Nephron progenitor cell (in vitro differentiated cells): ENCODE data around the gene MORN5.
A peak's percentile ranks its signal among the peaks of the same experiment; 100 is the strongest.

Experiments
- DNase-seq: peaks from one replicate; pipeline ENCODE4 v3.0.0; 2021
- H3K27ac Mint-ChIP-seq: 2 replicates; pipeline ENCODE4 v1.8.0; 2021; ENCODE audit warnings: mild to moderate bottlenecking, moderate library complexity, mixed read lengths
- H3K27me3 Mint-ChIP-seq: 2 replicates; pipeline ENCODE4 v1.8.0; 2021; ENCODE audit warnings: mild to moderate bottlenecking, low read depth, mixed read lengths; ENCODE audit not compliant: poor library complexity
- H3K36me3 Mint-ChIP-seq: 2 replicates; pipeline ENCODE4 v1.8.0; 2021; ENCODE audit warnings: low read depth, mixed read lengths
- H3K4me1 Mint-ChIP-seq: 2 replicates; pipeline ENCODE4 v1.8.0; 2021; ENCODE audit warnings: mixed read lengths
- H3K4me3 Mint-ChIP-seq: 2 replicates; pipeline ENCODE4 v1.8.0; 2021; ENCODE audit warnings: mild to moderate bottlenecking, moderate library complexity, mixed read lengths
- H3K9me3 Mint-ChIP-seq: 2 replicates; pipeline ENCODE4 v1.8.0; 2021; ENCODE audit warnings: mild to moderate bottlenecking, moderate library complexity, mixed read lengths
- CTCF ChIP-seq: fragments of 200-600 bp; sonication (generic); IDR thresholded peaks from 2 replicates; pipeline ENCODE4 v1.5.0; 2021; ENCODE audit warnings: antibody characterized with exemption

Gene MORN5

GRCh38 chr9:122205176-122205575, 45.5 kb downstream of the MORN5 start:
- Mint-ChIP-seq H3K36me3 (no peaks in the 10 kb centered on the region), H3K9me3 (no peaks in the 10 kb centered on the region), H3K4me1 (peaks cover 7% of the 10 kb centered on the region), H3K27ac (no peak overlapping the region), H3K27me3 (peaks cover 21% of the 10 kb centered on the region), H3K4me3 (no peak overlapping the region)
- TF ChIP-seq CTCF: no peak
- DNase-seq: no peak

- Mint-ChIP-seq H3K27ac (no peak overlapping the region), H3K36me3 (no peaks in the 10 kb centered on the region), H3K27me3 (peaks cover 17% of the 10 kb centered on the region), H3K4me3 (no peak overlapping the region), H3K9me3 (no peaks in the 10 kb centered on the region), H3K4me1 (peaks cover 7% of the 10 kb centered on the region)
- no peak for DNase-seq
- no peak for TF ChIP-seq CTCF
Measured at GRCh38 chr9:122206118-122207046, 46.7 kb downstream of the MORN5 start.

GRCh38 chr9:122207096-122207495, 47.4 kb downstream of the MORN5 start:
- Mint-ChIP-seq H3K4me1 (peaks cover 7% of the 10 kb centered on the region), H3K36me3 (no peaks in the 10 kb centered on the region), H3K9me3 (no peaks in the 10 kb centered on the region), H3K27me3 (peaks cover 17% of the 10 kb centered on the region), H3K27ac (no peak overlapping the region), H3K4me3 (no peak overlapping the region)
- TF ChIP-seq CTCF: no peak
- no peak for DNase-seq

- no peak for TF ChIP-seq CTCF
- Mint-ChIP-seq H3K27ac (no peak overlapping the region), H3K36me3 (no peaks in the 10 kb centered on the region), H3K4me3 (no peak overlapping the region), H3K4me1 (peaks cover 15% of the 10 kb centered on the region), H3K27me3 (peaks cover 13% of the 10 kb centered on the region), H3K9me3 (no peaks in the 10 kb centered on the region)
- no peak for DNase-seq
Measured at GRCh38 chr9:122209451-122209850, 49.7 kb downstream of the MORN5 start.

DNA sequence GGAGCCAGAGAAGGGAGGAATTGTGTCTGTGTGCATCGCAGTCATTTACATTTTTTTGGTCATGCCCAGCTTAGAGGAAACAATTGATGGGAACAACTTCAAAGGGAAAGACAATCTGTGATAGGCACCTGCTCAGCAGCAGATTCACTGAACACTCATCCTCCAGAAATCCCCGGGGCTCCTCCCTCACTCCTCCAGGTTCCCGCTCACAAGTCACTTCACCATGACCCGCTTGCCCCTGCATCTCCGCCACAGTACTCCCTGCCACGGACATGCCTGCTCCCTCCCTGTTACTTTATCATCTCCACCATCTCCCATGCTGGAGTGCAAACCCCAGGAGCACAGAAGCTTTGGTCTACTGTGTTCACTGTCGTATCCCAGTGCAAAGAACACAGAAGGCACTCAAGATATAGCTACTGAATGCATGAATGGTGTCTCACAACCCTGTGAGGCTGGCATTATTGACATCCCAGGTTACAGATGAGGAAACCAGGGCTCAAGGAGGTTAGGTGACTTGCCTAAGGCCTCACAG, 52.8 kb downstream of the MORN5 start:
- Mint-ChIP-seq H3K27ac (no peak overlapping the region), H3K4me1 (peaks cover 9% of the 10 kb centered on the region), H3K36me3 (no peaks in the 10 kb centered on the region), H3K9me3 (peaks cover 7% of the 10 kb centered on the region), H3K4me3 (peak overlapping the region; percentile 35), H3K27me3 (no peaks in the 10 kb centered on the region)
- no peak for DNase-seq
- TF ChIP-seq CTCF: no peak
